ENCODE results near the gene GABRG3.

Gene GABRG3

DNA sequence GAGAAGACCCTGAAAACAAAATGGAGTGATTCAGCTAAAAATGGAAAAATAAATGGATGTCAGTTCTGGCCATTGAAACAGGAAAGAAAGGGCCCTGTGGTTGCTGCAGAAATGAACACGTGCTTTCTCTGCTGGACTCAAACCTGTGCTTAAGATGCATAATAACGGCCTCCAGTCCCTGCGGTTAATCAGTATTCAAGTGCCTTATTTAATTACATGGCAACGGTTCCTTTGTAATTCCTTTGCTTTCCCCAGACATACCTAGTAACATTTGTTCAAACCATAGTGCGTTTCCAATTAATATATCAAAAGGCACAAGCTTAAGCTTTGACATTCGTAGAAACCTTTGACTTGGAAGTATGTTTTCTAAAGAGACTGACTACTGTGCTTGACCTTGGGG lies 428.3 kb downstream of the GABRG3 start:
- 0 out of 2 replicates have a peak overlapping the region, but pooled peaks have one; percentile 9 for H3K9ac ChIP-seq (ENCODE audit: low read depth, low read length)
- H3K9me3 ChIP-seq (ENCODE audit: control insufficient read depth, insufficient read depth, low read length), result no peaks in the 10 kb centered on the region
- peaks cover 23% of the 10 kb centered on the region for H3K4me1 ChIP-seq (ENCODE audit: control insufficient read depth, insufficient read depth, low read length)
- H3K4me3 ChIP-seq (ENCODE audit: low read depth, low read length), result peak overlapping the region; percentile 4; the same call in 1 of the 2 replicates
- peak overlapping the region; percentile 6 for H3K27ac ChIP-seq (ENCODE audit: low read depth, low read length)
- H3K36me3 ChIP-seq (ENCODE audit: control insufficient read depth, insufficient read depth, low read length), result no peaks in the 10 kb centered on the region
- H3K27me3 ChIP-seq (ENCODE audit: control insufficient read depth, insufficient read depth, low read length), result no peaks in the 10 kb centered on the region

DNA sequence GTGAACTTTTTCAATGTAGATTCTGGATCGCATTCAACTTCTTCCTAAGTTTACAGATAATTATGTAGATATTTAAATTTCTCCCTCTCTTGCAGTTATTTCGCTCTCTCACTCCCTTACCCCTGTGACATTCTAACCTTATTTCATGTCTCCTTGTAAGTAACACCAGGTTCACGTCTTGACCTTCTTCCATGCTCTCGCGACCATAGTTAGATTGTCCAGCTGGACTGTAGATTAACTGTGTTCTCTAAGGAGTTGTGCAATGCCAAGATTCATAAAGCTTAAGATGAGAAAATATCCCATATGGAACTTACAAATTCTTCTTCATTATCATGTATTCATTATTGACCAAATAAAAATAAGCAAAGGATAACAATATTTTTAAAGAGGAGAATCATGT lies 430.5 kb downstream of the GABRG3 start:
- Histone ChIP-seq H3K9me3 (ENCODE audit: control insufficient read depth, insufficient read depth, low read length) (no peaks in the 10 kb centered on the region), H3K36me3 (ENCODE audit: control insufficient read depth, insufficient read depth, low read length) (no peaks in the 10 kb centered on the region), H3K27me3 (ENCODE audit: control insufficient read depth, insufficient read depth, low read length) (no peaks in the 10 kb centered on the region), H3K9ac (ENCODE audit: low read depth, low read length) (no peak overlapping the region), H3K4me1 (ENCODE audit: control insufficient read depth, insufficient read depth, low read length) (peaks cover 23% of the 10 kb centered on the region), H3K4me3 (ENCODE audit: low read depth, low read length) (no peak overlapping the region), H3K27ac (ENCODE audit: low read depth, low read length) (no peak overlapping the region)

DNA sequence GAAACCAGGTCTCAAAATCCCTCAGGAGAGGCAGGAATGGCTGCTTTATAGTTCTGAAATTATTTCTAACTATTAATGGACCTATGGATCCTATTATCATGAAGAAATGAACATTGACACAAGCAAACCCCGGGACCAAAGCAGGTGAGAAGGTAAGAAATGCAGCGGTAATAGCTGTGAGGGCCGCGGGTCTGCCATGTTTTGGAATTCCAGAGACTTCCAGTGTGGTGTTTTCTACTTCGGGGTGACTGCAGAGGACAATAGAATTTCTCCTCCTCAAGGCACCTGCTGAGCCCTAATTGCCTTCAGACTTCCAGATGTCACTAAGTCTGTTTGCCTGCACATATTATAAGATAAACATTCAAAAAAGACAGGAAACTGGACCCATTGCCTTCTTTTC lies 437.4 kb downstream of the GABRG3 start:
- Histone ChIP-seq H3K4me3 (ENCODE audit: low read depth, low read length) (no peak overlapping the region), H3K36me3 (ENCODE audit: control insufficient read depth, insufficient read depth, low read length) (no peaks in the 10 kb centered on the region), H3K27ac (ENCODE audit: low read depth, low read length) (no peak overlapping the region), H3K9ac (ENCODE audit: low read depth, low read length) (no peak overlapping the region), H3K27me3 (ENCODE audit: control insufficient read depth, insufficient read depth, low read length) (no peaks in the 10 kb centered on the region), H3K9me3 (ENCODE audit: control insufficient read depth, insufficient read depth, low read length) (no peaks in the 10 kb centered on the region), H3K4me1 (ENCODE audit: control insufficient read depth, insufficient read depth, low read length) (peaks cover 15% of the 10 kb centered on the region)

DNA sequence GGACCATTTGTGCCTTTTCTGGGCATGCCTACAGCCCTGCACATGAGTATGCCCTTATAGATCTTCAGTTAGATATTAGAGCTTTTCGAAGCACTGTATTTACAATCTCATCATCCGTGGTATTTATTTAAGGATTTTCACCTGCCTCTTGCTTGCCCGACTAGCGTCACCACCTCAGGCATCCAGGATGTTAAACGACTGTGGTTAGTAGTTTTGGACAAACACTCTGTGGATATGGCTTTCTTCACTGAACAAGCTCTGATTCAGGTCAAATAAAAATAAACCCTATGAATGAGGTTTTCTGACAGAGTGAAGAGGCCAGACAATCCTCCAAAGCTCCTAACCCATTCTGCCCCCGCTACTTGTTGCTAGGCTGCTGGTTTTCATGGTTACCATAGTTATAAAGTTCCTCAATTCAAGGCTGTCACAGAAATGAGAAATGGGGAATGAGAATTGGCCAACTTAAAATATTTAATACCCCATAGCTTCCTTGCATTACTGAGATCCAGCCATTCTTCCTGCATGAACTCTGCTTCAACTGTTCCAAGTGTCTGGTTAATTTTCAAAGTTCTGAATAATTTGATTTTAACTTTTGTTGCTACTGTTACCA lies 440.1 kb downstream of the GABRG3 start:
- Histone ChIP-seq H3K36me3 (ENCODE audit: control insufficient read depth, insufficient read depth, low read length) (no peaks in the 10 kb centered on the region), H3K9me3 (ENCODE audit: control insufficient read depth, insufficient read depth, low read length) (no peaks in the 10 kb centered on the region), H3K9ac (ENCODE audit: low read depth, low read length) (no peak overlapping the region), H3K27me3 (ENCODE audit: control insufficient read depth, insufficient read depth, low read length) (peaks cover under 1% of the 10 kb centered on the region; the same call in 1 of the 2 replicates), H3K4me3 (ENCODE audit: low read depth, low read length) (no peak overlapping the region), H3K27ac (ENCODE audit: low read depth, low read length) (no peak overlapping the region), H3K4me1 (ENCODE audit: control insufficient read depth, insufficient read depth, low read length) (peaks cover 30% of the 10 kb centered on the region)

DNA sequence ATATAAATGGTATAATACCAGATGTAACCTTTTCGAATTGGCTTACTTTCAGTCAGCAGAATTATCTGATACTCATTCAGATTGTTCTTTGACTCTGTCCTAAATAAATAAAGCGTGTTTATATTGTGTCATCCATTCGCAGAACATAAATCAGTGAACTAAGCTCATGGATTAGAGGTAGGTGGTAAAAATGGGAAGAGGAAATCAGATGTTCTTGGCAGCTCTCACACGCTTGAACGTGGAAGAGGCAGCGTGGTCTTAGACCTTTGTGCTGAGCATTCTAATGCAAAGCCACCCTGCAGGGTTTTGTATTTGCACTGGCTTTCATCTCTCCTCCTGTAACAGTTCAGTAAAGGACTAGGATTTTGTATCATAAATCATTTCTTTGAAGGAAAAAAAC lies 441.4 kb downstream of the GABRG3 start:
- H3K9me3 ChIP-seq (ENCODE audit: control insufficient read depth, insufficient read depth, low read length), result no peaks in the 10 kb centered on the region
- no peaks in the 10 kb centered on the region for H3K36me3 ChIP-seq (ENCODE audit: control insufficient read depth, insufficient read depth, low read length)
- H3K27me3 ChIP-seq (ENCODE audit: control insufficient read depth, insufficient read depth, low read length), result peaks cover 3% of the 10 kb centered on the region; the same call in 1 of the 2 replicates
- peak overlapping the region; percentile 23; the same call in 1 of the 2 replicates for H3K4me3 ChIP-seq (ENCODE audit: low read depth, low read length)
- no peak overlapping the region for H3K9ac ChIP-seq (ENCODE audit: low read depth, low read length)
- peaks cover 30% of the 10 kb centered on the region for H3K4me1 ChIP-seq (ENCODE audit: control insufficient read depth, insufficient read depth, low read length)
- no peak overlapping the region for H3K27ac ChIP-seq (ENCODE audit: low read depth, low read length)

DNA sequence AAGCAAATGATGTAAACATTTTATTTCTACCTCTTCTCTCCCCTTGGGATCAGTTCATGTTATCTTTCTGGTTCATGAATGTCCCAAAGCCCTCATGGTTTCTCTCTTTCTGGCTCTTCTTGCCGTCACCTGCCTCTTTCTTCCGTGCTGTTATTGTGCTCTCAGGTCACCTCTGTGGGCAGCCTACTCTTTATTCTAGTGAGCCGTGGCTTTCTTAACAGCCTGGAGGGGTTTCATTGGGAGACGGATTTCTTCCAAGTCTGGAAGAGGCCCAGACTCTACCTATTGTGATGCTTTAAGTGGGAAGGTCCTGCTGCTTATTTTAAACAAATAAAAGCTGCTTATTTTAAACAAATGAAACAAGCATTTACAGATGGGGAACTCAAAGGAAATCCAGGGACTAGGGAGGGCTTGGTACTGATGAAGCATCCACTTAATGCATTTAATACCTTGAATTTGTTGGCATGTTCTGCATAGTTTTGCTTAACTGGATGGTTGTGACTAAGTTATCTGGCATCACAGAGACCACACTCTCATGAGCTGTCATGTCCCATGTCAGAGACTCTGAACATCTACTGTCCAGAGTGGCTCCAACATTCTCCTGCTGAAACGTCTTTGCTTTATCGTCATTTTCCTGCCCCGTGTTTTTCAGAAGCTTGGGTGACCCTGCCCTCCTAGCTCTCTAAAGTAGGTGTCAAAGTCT lies 443.3 kb downstream of the GABRG3 start:
- H3K27ac ChIP-seq (ENCODE audit: low read depth, low read length), result no peak overlapping the region
- no peak overlapping the region for H3K9ac ChIP-seq (ENCODE audit: low read depth, low read length)
- H3K27me3 ChIP-seq (ENCODE audit: control insufficient read depth, insufficient read depth, low read length), result peaks cover 3% of the 10 kb centered on the region; the same call in 1 of the 2 replicates
- H3K9me3 ChIP-seq (ENCODE audit: control insufficient read depth, insufficient read depth, low read length), result no peaks in the 10 kb centered on the region
- H3K36me3 ChIP-seq (ENCODE audit: control insufficient read depth, insufficient read depth, low read length), result no peaks in the 10 kb centered on the region
- H3K4me3 ChIP-seq (ENCODE audit: low read depth, low read length), result no peak overlapping the region
- peaks cover 30% of the 10 kb centered on the region for H3K4me1 ChIP-seq (ENCODE audit: control insufficient read depth, insufficient read depth, low read length)

DNA sequence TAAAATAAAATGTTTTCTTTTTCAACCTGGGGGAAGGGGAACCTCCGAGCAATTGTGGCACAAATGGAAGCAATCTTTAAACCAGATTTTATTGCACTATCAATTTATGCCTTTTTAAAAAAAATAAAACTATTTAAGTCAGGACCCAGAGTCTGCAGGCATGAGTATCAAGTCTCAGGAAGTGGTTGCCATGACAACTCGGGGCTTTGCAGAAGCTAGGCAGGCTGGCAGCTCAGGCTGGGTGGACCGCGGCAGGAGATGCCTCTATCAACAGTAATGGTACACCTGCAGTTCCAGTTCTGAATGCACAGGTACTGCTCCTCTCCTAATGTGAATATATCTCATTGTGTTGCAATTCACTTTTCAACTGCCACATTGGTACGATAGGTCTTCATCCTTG lies 447.7 kb downstream of the GABRG3 start:
- no peaks in the 10 kb centered on the region for H3K9me3 ChIP-seq (ENCODE audit: control insufficient read depth, insufficient read depth, low read length)

DNA sequence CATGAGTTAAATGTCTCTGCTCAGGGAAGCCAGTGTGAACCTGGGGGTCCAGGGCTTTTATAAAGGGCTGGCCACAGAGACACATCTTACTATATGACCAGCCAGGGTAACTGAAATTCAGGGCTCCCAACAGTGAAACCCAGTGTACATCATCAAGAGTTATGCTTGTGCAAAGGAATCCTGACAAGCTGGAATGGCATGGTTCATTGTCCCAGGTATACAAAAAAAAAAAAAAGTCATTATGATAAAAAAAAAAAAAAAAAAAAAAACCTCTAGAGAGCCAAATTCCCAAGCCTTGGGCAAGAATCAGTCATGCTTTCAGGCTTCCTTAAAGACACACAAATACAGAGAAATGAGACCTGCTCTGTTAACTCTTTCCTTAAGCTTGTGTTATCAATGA lies 452.0 kb downstream of the GABRG3 start:
- Histone ChIP-seq H3K9me3 (ENCODE audit: control insufficient read depth, insufficient read depth, low read length) (no peaks in the 10 kb centered on the region), H3K36me3 (ENCODE audit: control insufficient read depth, insufficient read depth, low read length) (no peaks in the 10 kb centered on the region), H3K4me3 (ENCODE audit: low read depth, low read length) (no peak overlapping the region), H3K4me1 (ENCODE audit: control insufficient read depth, insufficient read depth, low read length) (no peaks in the 10 kb centered on the region), H3K27me3 (ENCODE audit: control insufficient read depth, insufficient read depth, low read length) (no peaks in the 10 kb centered on the region), H3K27ac (ENCODE audit: low read depth, low read length) (no peak overlapping the region), H3K9ac (ENCODE audit: low read depth, low read length) (no peak overlapping the region)

More for the DNA sequence above, 447.7 kb downstream of the GABRG3 start:
- Histone ChIP-seq H3K4me1 (ENCODE audit: control insufficient read depth, insufficient read depth, low read length) (peaks cover 11% of the 10 kb centered on the region), H3K4me3 (ENCODE audit: low read depth, low read length) (no peak overlapping the region), H3K27ac (ENCODE audit: low read depth, low read length) (no peak overlapping the region), H3K36me3 (ENCODE audit: control insufficient read depth, insufficient read depth, low read length) (no peaks in the 10 kb centered on the region), H3K27me3 (ENCODE audit: control insufficient read depth, insufficient read depth, low read length) (peaks cover 3% of the 10 kb centered on the region; the same call in 1 of the 2 replicates), H3K9ac (ENCODE audit: low read depth, low read length) (no peak overlapping the region)

DNA sequence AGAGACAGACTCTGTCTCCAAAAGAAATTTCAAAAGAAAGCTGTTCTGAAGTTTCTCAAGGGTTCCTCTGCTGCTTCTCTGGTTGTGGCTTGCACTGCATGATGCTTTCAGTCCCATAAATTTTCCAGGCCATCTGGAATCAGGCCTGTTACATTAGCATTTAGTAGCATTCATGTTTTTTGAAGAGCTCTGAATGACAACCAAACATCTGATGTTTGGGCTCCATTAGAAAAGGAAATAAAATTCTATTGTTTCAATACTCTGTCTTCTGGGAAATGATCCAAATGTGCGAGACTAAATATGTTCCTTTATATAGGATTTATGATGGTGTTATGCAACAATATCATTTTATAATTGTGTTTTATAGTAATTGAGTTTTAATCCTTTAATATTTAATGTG lies 455.8 kb downstream of the GABRG3 start:
- H3K27me3 ChIP-seq (ENCODE audit: control insufficient read depth, insufficient read depth, low read length), result no peaks in the 10 kb centered on the region
- 0 out of 2 replicates have a peak, but pooled peaks cover 4% of the 10 kb centered on the region for H3K9me3 ChIP-seq (ENCODE audit: control insufficient read depth, insufficient read depth, low read length)
- no peak overlapping the region for H3K4me3 ChIP-seq (ENCODE audit: low read depth, low read length)
- H3K27ac ChIP-seq (ENCODE audit: low read depth, low read length), result no peak overlapping the region
- no peaks in the 10 kb centered on the region for H3K4me1 ChIP-seq (ENCODE audit: control insufficient read depth, insufficient read depth, low read length)
- no peak overlapping the region for H3K9ac ChIP-seq (ENCODE audit: low read depth, low read length)
- H3K36me3 ChIP-seq (ENCODE audit: control insufficient read depth, insufficient read depth, low read length), result no peaks in the 10 kb centered on the region

DNA sequence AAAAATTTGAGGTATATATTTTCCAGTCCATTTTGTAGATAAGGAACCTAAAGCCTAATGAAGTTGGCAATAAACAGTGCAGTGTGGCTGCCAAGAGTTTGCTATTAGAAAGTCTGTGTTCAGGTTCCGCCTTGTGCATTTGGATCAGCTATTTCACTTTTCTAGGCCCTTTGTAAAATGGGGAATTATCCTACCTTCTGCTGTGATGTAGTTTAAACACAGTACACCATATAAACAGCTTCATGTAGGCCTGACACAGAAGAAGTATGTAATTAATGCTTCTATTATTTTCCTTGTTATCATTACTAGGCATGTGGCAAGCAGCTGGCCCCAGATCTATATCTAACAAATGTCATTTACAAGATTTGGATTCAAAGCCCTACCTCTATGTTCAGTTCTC lies 456.3 kb downstream of the GABRG3 start:
- no peaks in the 10 kb centered on the region for H3K27me3 ChIP-seq (ENCODE audit: control insufficient read depth, insufficient read depth, low read length)
- 0 out of 2 replicates have a peak, but pooled peaks cover 4% of the 10 kb centered on the region for H3K9me3 ChIP-seq (ENCODE audit: control insufficient read depth, insufficient read depth, low read length)
- no peak overlapping the region for H3K4me3 ChIP-seq (ENCODE audit: low read depth, low read length)
- H3K27ac ChIP-seq (ENCODE audit: low read depth, low read length), result no peak overlapping the region
- H3K4me1 ChIP-seq (ENCODE audit: control insufficient read depth, insufficient read depth, low read length), result no peaks in the 10 kb centered on the region
- H3K36me3 ChIP-seq (ENCODE audit: control insufficient read depth, insufficient read depth, low read length), result no peaks in the 10 kb centered on the region
- H3K9ac ChIP-seq (ENCODE audit: low read depth, low read length), result no peak overlapping the region

DNA sequence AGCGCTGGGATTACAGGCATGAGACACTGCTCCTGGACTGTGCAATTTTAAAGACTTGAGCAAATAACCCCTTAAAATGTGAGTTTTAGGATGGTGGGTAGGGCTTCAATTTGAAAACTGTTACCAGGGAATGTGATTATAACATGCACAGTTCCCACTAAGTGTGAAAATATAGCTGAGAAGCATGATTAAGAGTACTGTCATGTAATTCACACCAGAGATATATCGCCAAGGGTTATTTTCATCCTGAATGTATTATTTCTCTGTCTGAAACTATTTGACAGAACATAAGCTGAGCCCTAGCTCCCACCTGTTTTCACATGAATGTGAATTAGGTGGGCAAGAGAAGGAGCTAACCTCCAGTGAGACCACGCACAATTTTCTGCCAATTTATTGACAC lies 457.2 kb downstream of the GABRG3 start:
- H3K27ac ChIP-seq (ENCODE audit: low read depth, low read length), result no peak overlapping the region
- no peaks in the 10 kb centered on the region for H3K27me3 ChIP-seq (ENCODE audit: control insufficient read depth, insufficient read depth, low read length)
- no peak overlapping the region for H3K4me3 ChIP-seq (ENCODE audit: low read depth, low read length)
- no peak overlapping the region for H3K9ac ChIP-seq (ENCODE audit: low read depth, low read length)
- H3K9me3 ChIP-seq (ENCODE audit: control insufficient read depth, insufficient read depth, low read length), result peaks cover 10% of the 10 kb centered on the region; the same call in 1 of the 2 replicates
- no peaks in the 10 kb centered on the region for H3K36me3 ChIP-seq (ENCODE audit: control insufficient read depth, insufficient read depth, low read length)
- no peaks in the 10 kb centered on the region for H3K4me1 ChIP-seq (ENCODE audit: control insufficient read depth, insufficient read depth, low read length)

Data from HUES48 (cell line).